HL-60 (cell line): Measurements from ENCODE around the gene SLC17A9.

Experiments
- DNase-seq, 2 experiments: peaks; one replicate each; pipeline ENCODE4 v3.0.0-alpha.2; 2010 to 2020; ENCODE audit warnings: low read depth in 1 of 2, low spot score in 1 of 2
- H3K27ac ChIP-seq: fragments of 250-450 bp; sonication (Bioruptor Pico); replicated peaks from 2 replicates; pipeline ENCODE4 v1.5.1; 2020; ENCODE audit warnings: mild to moderate bottlenecking, moderate library complexity
- H3K27me3 ChIP-seq: fragments of 250-450 bp; sonication (Bioruptor Pico); 2 replicates; pipeline ENCODE4 v1.5.1; 2021; ENCODE audit warnings: mild to moderate bottlenecking, moderate library complexity; ENCODE audit not compliant: insufficient read depth, poor library complexity, severe bottlenecking
- H3K4me3 ChIP-seq: replicated peaks from 2 replicates; pipeline ENCODE4 v1.5.1; 2011; ENCODE audit warnings: mild to moderate bottlenecking, control low read depth, low read length; ENCODE audit not compliant: insufficient read depth
- GABPA ChIP-seq: IDR thresholded peaks from 2 replicates; pipeline ENCODE4 v1.6.1; 2012; ENCODE audit warnings: low read depth
- POLR2AphosphoS5 ChIP-seq: IDR thresholded peaks from 2 replicates; pipeline ENCODE4 v1.6.1; 2012; ENCODE audit warnings: low read depth
- SPI1 ChIP-seq: IDR thresholded peaks from 2 replicates; pipeline ENCODE4 v1.6.1; 2012; ENCODE audit warnings: low read depth, mild to moderate bottlenecking, borderline replicate concordance
- TF ChIP-seq, protein P1 (sequence below): IDR thresholded peaks from one replicate; pipeline ENCODE4 v1.5.1; 2011; ENCODE audit warnings: low read length, control low read depth, inconsistent platforms; ENCODE audit not compliant: insufficient read depth
- TF ChIP-seq, protein P2 (sequence below): IDR thresholded peaks from 2 replicates; pipeline ENCODE4 v1.6.1; 2012; ENCODE audit warnings: low read depth; ENCODE audit not compliant: insufficient replicate concordance

Gene SLC17A9

DNA sequence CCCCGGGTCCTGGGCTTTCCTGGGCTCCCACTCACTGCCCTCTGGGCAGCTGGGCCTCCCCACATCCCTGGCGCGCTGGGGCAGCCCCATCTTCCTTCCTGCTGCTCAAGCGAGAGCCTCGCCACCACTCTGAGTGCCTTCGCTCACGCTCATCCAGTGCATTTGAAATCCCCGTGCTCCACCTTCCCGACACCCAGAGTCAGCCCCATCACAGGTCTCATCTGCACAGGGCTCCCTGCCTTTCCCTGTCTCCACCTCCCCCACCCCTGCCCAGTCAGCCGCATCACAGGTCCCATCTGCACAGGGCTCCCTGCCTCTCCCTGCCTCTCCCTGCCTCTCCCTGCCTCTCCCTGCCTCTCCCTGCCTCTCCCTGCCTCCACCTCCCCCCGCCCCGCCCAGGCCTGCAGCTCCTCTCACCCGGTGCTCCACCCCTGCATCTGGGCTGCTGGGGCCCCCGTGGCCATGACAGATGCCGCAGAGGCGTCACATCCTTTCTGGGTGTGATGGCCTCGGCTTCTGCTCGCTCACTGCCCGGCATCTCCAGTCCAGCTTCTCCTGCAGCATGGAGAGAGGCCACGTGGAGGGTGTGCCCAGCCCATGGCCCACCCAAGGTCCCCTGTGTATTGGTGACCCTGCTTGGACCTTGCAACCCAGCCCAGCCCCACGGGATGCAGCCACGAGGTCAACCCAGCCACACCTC is 63.3 kb downstream of the SLC17A9 start:
- H3K4me3 ChIP-seq = no peak overlapping the region

DNA sequence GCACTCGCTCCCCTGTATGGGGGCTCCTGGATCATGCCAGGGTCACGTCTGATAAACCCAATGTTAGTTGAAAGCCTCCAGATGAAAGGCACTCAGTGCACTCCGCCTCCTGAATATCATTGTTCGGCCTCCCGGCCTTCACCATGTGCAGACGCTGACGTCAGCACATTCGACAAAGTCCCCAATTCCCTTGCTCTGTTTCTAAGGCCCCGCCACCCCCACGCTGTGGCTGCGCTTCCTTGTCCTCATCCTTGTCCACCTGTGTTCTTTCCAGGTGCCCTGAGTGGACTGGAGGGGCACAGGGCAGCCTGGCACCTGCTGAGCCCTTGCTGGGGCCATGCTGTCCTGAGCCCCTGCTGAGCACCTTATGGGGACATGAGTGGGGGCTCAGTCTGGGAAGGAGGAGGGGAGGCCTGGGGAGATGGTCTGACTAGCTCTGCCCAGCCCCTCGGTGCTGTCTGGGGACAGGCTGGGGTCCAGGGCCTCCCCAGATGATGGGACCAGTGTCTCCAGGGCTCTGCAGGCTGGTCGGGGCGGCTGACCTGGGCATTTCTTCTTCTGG is 64.1 kb downstream of the SLC17A9 start:
- DNase-seq = no peak
- Histone ChIP-seq H3K4me3 (no peak overlapping the region), H3K27me3 (peaks cover 29% of the 10 kb centered on the region), H3K27ac (no peak overlapping the region)
- TF ChIP-seq SPI1 (no peak), POLR2AphosphoS5 (no peak), GABPA (no peak)
- TF ChIP-seq, protein P1, sequence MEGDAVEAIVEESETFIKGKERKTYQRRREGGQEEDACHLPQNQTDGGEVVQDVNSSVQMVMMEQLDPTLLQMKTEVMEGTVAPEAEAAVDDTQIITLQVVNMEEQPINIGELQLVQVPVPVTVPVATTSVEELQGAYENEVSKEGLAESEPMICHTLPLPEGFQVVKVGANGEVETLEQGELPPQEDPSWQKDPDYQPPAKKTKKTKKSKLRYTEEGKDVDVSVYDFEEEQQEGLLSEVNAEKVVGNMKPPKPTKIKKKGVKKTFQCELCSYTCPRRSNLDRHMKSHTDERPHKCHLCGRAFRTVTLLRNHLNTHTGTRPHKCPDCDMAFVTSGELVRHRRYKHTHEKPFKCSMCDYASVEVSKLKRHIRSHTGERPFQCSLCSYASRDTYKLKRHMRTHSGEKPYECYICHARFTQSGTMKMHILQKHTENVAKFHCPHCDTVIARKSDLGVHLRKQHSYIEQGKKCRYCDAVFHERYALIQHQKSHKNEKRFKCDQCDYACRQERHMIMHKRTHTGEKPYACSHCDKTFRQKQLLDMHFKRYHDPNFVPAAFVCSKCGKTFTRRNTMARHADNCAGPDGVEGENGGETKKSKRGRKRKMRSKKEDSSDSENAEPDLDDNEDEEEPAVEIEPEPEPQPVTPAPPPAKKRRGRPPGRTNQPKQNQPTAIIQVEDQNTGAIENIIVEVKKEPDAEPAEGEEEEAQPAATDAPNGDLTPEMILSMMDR = no peak
- TF ChIP-seq, protein P2, sequence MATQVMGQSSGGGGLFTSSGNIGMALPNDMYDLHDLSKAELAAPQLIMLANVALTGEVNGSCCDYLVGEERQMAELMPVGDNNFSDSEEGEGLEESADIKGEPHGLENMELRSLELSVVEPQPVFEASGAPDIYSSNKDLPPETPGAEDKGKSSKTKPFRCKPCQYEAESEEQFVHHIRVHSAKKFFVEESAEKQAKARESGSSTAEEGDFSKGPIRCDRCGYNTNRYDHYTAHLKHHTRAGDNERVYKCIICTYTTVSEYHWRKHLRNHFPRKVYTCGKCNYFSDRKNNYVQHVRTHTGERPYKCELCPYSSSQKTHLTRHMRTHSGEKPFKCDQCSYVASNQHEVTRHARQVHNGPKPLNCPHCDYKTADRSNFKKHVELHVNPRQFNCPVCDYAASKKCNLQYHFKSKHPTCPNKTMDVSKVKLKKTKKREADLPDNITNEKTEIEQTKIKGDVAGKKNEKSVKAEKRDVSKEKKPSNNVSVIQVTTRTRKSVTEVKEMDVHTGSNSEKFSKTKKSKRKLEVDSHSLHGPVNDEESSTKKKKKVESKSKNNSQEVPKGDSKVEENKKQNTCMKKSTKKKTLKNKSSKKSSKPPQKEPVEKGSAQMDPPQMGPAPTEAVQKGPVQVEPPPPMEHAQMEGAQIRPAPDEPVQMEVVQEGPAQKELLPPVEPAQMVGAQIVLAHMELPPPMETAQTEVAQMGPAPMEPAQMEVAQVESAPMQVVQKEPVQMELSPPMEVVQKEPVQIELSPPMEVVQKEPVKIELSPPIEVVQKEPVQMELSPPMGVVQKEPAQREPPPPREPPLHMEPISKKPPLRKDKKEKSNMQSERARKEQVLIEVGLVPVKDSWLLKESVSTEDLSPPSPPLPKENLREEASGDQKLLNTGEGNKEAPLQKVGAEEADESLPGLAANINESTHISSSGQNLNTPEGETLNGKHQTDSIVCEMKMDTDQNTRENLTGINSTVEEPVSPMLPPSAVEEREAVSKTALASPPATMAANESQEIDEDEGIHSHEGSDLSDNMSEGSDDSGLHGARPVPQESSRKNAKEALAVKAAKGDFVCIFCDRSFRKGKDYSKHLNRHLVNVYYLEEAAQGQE = no peak

More for the DNA sequence above, 63.3 kb downstream of the SLC17A9 start:
- Histone ChIP-seq H3K27ac (no peak overlapping the region), H3K27me3 (peaks cover 36% of the 10 kb centered on the region)
- TF ChIP-seq SPI1 (no peak), GABPA (no peak), POLR2AphosphoS5 (no peak)
- TF ChIP-seq, protein P1 = no peak
- TF ChIP-seq, protein P2 = no peak
- DNase-seq = no peak

DNA sequence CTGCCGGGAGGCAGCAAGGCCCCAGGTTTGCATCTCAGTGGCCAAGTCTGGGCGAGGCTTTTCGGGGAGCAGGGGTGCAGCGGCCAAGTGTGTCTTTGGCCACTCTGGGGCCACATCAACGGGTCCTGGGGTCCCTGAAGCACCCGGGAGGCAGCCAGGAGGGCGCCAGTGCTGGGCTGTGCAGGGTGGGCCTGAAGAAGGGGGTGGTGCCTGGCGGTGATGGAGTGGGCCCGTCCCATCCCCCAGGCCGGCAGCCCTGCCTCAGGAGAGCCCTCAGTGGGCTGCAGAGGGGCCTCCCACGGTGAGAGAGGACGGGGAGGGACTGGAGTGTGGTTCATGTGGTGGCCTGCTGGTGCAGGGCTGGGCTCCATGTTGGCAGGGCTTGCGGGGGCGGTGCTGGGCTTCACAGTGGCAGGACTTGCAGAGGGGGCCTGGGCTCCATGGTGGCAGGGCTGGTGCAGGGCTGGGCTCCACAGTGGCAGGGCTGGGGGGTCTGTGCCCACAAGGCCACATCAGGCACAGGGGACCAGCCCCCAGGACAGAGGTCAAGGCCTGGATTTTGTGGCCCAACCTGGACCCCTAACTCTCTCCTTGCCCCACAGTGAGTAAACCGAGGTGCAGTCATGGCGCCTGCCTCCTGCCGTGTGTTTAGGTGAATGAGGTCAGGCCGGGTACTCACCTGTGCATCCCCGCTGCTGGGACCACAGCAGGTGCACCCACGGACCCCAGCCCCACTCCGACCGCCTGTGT is 64.7 kb downstream of the SLC17A9 start:
- DNase-seq = no peak
- Histone ChIP-seq H3K4me3 (no peak overlapping the region), H3K27ac (no peak overlapping the region), H3K27me3 (peaks cover 28% of the 10 kb centered on the region)
- no peak for TF ChIP-seq GABPA
- TF ChIP-seq, protein P1 = no peak
- no peak for TF ChIP-seq POLR2AphosphoS5
- TF ChIP-seq SPI1 = no peak
- TF ChIP-seq, protein P2 = no peak
